ENCODE results near the gene PUM1. TPM values are rescaled to one million over a fixed set of nuclear protein-coding genes. Genes with fewer than 3 reads are reported as not detected.

PUM1 gene
- total and polyA plus RNA-seq, 2 experiments from 2014 or later: 68.6 to 97.4 TPM

DNA sequence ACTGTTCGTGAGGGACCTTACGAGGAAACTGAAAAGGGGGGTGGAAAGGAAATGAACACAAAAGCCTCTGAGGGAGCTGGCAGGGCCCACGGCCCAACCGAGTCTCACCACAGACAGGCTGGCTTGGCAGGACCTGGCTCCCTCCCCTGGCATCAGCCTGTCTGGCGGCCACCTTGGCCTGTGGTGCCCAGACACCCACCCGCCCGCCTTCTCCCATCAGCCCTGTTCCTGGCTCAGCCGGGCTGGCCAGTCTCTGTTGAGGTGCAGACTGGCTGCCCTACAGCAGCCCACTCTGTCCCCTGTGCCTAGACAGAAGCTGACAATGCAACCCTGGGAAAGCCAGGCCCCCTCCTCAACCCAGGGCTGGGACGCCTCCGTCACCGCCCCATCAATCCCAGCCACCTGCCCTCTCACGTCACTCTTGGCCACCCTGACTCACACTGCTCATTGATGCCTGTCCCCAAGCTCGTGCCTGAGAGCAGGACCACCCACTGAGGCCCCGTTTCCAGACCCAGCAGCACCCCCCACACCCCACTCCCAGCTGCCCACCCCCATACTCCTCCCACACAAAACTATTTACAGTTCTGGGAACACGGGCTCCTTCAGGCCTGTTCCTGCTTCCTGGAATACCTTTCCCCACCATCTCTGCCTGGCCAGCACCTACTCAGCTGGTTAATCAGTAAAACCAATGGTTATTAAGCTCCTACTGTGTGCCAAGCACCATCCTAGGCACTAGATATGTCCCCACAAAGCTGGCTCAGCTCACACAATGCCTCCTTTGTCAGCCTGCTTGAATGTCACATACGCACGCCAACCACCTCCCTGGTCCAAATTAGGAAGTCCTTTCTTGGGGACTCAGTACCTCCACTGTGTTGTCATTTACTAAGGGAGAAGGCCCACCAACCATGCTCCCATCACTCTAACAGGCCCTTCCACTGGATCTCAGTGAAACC, 179.7 kb downstream of the PUM1 start:
- 77% methylated on average over 14 of the region's 17 CpGs for WGBS (ENCODE audit: low lambda C conversion rate, missing lambda C conversion rate)
- DNase-seq (ENCODE audit: low spot score): no peak
- Histone ChIP-seq H3K4me2 (no peak overlapping the region), H4K20me1 (ENCODE audit: insufficient read depth, poor library complexity, severe bottlenecking) (no peaks in the 10 kb centered on the region), H3K9me3 (ENCODE audit: low read depth) (no peaks in the 10 kb centered on the region), H3K9me2 (replicated peaks; ENCODE audit: insufficient read depth) (no peaks in the 10 kb centered on the region), H3K79me2 (peaks cover 34% of the 10 kb centered on the region), H3K4me3 (no peak overlapping the region), H3K27me3 (no peaks in the 10 kb centered on the region), H2AFZ (no peak overlapping the region), H3K27ac (no peak overlapping the region), H3K4me1 (ENCODE audit: insufficient read depth) (peaks cover 23% of the 10 kb centered on the region), H3K36me3 (replicated peaks; ENCODE audit: insufficient read depth, low read depth) (no peaks in the 10 kb centered on the region)
- TF ChIP-seq EZH2phosphoT487 (IDR thresholded peaks at IDR 0.05; ENCODE audit: low read depth, severe bottlenecking, unreplicated experiment) (no peak), EZH2 (IDR thresholded peaks at IDR 0.05; ENCODE audit: borderline replicate concordance) (no peak)
- TF ChIP-seq, protein P1, sequence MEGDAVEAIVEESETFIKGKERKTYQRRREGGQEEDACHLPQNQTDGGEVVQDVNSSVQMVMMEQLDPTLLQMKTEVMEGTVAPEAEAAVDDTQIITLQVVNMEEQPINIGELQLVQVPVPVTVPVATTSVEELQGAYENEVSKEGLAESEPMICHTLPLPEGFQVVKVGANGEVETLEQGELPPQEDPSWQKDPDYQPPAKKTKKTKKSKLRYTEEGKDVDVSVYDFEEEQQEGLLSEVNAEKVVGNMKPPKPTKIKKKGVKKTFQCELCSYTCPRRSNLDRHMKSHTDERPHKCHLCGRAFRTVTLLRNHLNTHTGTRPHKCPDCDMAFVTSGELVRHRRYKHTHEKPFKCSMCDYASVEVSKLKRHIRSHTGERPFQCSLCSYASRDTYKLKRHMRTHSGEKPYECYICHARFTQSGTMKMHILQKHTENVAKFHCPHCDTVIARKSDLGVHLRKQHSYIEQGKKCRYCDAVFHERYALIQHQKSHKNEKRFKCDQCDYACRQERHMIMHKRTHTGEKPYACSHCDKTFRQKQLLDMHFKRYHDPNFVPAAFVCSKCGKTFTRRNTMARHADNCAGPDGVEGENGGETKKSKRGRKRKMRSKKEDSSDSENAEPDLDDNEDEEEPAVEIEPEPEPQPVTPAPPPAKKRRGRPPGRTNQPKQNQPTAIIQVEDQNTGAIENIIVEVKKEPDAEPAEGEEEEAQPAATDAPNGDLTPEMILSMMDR (IDR thresholded peaks at IDR 0.05; ENCODE audit: poor library complexity): no peak

DNA sequence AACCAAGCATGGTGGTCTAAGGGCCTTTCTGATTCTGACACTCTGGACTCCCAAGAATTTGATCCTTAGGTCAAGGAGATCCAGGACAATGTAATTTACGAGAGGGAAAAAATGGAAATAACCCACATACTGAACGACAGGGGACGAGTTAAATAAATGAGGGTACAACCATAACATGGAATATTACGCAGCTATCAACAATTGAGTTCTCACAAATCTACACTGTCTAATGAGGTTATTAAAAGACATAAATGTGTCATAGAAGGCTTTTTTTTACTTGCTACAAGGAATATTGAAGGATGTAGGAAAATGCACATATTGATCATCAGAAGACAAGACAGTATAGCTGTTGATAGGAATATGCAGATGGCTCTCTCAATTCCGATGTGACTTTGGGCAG, 180.8 kb downstream of the PUM1 start:
- no peak overlapping the region for H2AFZ ChIP-seq
- H3K27me3 ChIP-seq: no peaks in the 10 kb centered on the region
- no peak overlapping the region for H3K4me2 ChIP-seq
- no peak for DNase-seq (ENCODE audit: low spot score)
- H3K36me3 ChIP-seq (replicated peaks; ENCODE audit: insufficient read depth, low read depth): no peaks in the 10 kb centered on the region
- H3K9me2 ChIP-seq (replicated peaks; ENCODE audit: insufficient read depth): no peaks in the 10 kb centered on the region
- TF ChIP-seq, protein P1 (IDR thresholded peaks at IDR 0.05; ENCODE audit: poor library complexity): no peak
- no peak for TF ChIP-seq EZH2phosphoT487 (IDR thresholded peaks at IDR 0.05; ENCODE audit: low read depth, severe bottlenecking, unreplicated experiment)
- no peak for TF ChIP-seq EZH2 (IDR thresholded peaks at IDR 0.05; ENCODE audit: borderline replicate concordance)
- no peak overlapping the region for H3K27ac ChIP-seq
- peaks cover 26% of the 10 kb centered on the region for H3K79me2 ChIP-seq
- no peak overlapping the region for H3K4me3 ChIP-seq
- H3K4me1 ChIP-seq (ENCODE audit: insufficient read depth): peaks cover 25% of the 10 kb centered on the region
- no peaks in the 10 kb centered on the region for H4K20me1 ChIP-seq (ENCODE audit: insufficient read depth, poor library complexity, severe bottlenecking)
- H3K9me3 ChIP-seq (ENCODE audit: low read depth): no peaks in the 10 kb centered on the region
- WGBS (ENCODE audit: low lambda C conversion rate, missing lambda C conversion rate): 94% methylated on average over 5 of the region's 5 CpGs

DNA sequence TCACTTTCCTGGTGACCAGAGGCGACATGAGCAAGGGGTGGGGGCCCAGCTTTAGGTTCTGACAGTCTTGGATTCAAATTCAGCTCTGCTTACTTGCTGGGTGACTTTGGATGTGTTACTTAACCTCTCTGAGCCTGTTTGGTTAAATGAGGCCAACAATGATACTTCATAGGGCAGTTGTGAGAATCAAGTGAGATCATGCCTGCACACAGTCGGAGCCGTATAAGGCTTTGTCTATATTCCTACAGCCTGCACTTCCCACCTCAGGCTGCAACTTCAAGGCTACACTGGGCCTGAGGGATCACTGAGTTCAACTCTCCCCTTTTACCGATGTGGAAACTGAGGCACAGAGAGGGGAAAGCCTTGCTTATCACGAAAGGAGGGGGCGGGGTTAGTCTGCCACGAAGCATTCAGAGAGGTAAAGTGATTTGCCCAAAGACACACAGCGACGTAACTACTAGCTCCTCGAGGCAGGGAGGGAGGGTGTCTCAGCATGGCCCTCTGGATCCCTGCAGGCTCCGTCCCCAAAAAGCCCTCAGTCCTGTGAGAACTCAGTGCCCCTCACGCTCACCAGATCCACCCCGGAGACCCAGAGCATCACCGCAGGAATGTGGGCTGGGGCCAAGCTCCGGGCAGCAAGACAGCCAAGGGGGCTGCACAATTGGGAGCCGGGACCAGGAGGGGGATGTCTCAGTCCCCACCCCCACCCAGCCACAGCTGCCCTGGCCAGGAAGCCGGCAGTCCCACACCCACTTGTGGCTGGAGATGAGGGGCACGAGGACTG, 181.9 kb downstream of the PUM1 start:
- H4K20me1 ChIP-seq (ENCODE audit: insufficient read depth, poor library complexity, severe bottlenecking): no peaks in the 10 kb centered on the region
- H3K79me2 ChIP-seq: peaks cover 19% of the 10 kb centered on the region
- TF ChIP-seq EZH2 (IDR thresholded peaks at IDR 0.05; ENCODE audit: borderline replicate concordance): no peak
- TF ChIP-seq, protein P1 (IDR thresholded peaks at IDR 0.05; ENCODE audit: poor library complexity): no peak
- TF ChIP-seq EZH2phosphoT487 (IDR thresholded peaks at IDR 0.05; ENCODE audit: low read depth, severe bottlenecking, unreplicated experiment): no peak
- no peaks in the 10 kb centered on the region for H3K9me3 ChIP-seq (ENCODE audit: low read depth)
- peaks cover 27% of the 10 kb centered on the region for H3K4me1 ChIP-seq (ENCODE audit: insufficient read depth)
- no peak for DNase-seq (ENCODE audit: low spot score)
- 84% methylated on average over 18 of the region's 18 CpGs for WGBS (ENCODE audit: low lambda C conversion rate, missing lambda C conversion rate)
- H3K27me3 ChIP-seq: no peaks in the 10 kb centered on the region
- no peak overlapping the region for H3K4me3 ChIP-seq
- H2AFZ ChIP-seq: no peak overlapping the region
- no peak overlapping the region for H3K4me2 ChIP-seq
- no peaks in the 10 kb centered on the region for H3K9me2 ChIP-seq (replicated peaks; ENCODE audit: insufficient read depth)
- no peak overlapping the region for H3K27ac ChIP-seq
- H3K36me3 ChIP-seq (replicated peaks; ENCODE audit: insufficient read depth, low read depth): no peaks in the 10 kb centered on the region
